IgD-negative memory B cell (primary cell): ENCODE data around the gene MYCN. TPM values are rescaled to one million over a fixed set of nuclear protein-coding genes. Genes with fewer than 3 reads are reported as not detected.

Experiments
- H3K27ac Mint-ChIP-seq, 3 donors: one replicate each; pipeline ENCODE4 v1.8.0; 2020 to 2022; ENCODE audit warnings: mild to moderate bottlenecking in 3 of 3, mixed read lengths in 3 of 3, moderate library complexity in 1 of 3
- H3K27me3 Mint-ChIP-seq: one replicate; pipeline ENCODE4 v1.8.0; 2021; ENCODE audit warnings: mixed read lengths
- H3K36me3 Mint-ChIP-seq: one replicate; pipeline ENCODE4 v1.8.0; 2020; ENCODE audit warnings: mild to moderate bottlenecking, mixed read lengths
- H3K4me1 Mint-ChIP-seq, 3 donors: one replicate each; pipeline ENCODE4 v1.8.0; 2020 to 2022; ENCODE audit warnings: mixed read lengths in 3 of 3, mild to moderate bottlenecking in 1 of 3
- H3K4me3 Mint-ChIP-seq, 4 donors: one replicate each; pipeline ENCODE4 v1.8.0; 2020 to 2022; ENCODE audit warnings: mild to moderate bottlenecking in 4 of 4, mixed read lengths in 4 of 4, moderate library complexity in 3 of 4
- H3K9me3 Mint-ChIP-seq, 3 donors: one replicate each; pipeline ENCODE4 v1.8.0; 2020 to 2021; ENCODE audit warnings: mixed read lengths in 3 of 3, mild to moderate bottlenecking in 1 of 3
- polyA plus RNA-seq: library from polyadenylated mRNA; unstranded; fragments of 300-500 nt; fragmentation: Illumina TruSeq; gene quantifications from one replicate; pipeline ENCODE4 v1.2.3, GENCODE V29; 2021

MYCN gene
- polyA plus RNA-seq, 1 donor from 2014 or later: not detected

DNA sequence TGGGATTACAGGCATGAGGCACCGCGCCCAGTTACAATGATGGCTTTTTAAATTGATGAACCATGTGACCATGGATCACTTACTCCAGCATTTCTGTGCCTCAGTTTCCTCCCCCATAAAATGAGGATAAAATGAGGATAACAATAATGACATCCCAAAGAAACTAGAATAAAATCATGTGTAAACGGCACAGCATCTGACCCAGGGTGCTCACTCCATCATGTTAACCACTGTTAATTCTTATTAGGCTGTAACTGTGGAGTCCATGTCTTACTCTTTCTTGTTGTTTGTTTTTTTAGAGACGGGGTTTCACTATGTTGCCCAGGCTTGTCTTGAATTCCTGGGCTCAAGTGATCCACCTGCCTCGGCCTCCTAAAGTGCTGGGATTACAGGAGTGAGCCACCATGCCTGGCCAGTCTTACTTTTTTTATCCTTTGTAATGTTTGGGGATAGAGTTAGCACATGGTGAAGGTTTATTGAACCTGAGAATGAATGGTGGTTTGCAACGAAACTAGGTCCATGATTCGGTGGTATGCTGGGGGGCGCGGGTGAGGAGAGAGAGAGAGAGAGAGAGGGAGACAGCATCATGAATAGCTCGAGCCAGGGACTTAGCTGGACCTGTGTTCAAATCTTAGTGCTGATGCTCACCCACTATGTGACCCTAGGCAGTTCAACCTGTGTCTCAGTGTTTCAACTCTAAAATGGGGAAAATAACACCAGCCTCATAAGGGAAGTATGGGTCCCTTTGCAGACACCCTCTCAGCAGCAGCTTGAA lies 52.3 kb downstream of the MYCN start:
- no peaks in the 10 kb centered on the region for H3K4me1 Mint-ChIP-seq
- no peak overlapping the region for H3K4me3 Mint-ChIP-seq
- no peak overlapping the region for H3K27ac Mint-ChIP-seq
- H3K9me3 Mint-ChIP-seq: peaks cover 0 to 3% (median 0%) of the 10 kb centered on the region in 3 donors
- peaks cover 3% of the 10 kb centered on the region for H3K27me3 Mint-ChIP-seq
- H3K36me3 Mint-ChIP-seq: no peaks in the 10 kb centered on the region

DNA sequence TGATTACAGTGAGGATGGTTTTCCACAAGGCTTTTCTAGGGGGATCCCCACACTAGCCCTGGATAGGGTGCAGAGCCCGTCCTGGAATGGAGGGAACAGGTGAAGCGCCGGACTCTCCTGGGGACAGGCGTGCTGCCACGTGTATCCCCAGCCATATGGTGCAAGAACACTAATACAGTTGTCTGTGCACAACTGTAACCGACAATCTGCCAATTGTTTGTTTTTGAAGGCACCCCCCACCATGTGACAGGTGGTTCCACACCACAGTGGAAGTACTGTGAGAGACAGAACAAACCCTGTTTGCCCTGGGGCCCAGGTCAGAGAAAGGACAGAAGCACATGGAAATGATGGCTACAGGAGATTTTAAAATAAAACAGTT lies 52.9 kb downstream of the MYCN start:
- Mint-ChIP-seq H3K4me3 (no peak overlapping the region), H3K27me3 (peaks cover 3% of the 10 kb centered on the region), H3K36me3 (no peaks in the 10 kb centered on the region), H3K27ac (no peak overlapping the region), H3K4me1 (no peaks in the 10 kb centered on the region), H3K9me3 (peaks cover 0 to 3% (median 0%) of the 10 kb centered on the region in 3 donors)

DNA sequence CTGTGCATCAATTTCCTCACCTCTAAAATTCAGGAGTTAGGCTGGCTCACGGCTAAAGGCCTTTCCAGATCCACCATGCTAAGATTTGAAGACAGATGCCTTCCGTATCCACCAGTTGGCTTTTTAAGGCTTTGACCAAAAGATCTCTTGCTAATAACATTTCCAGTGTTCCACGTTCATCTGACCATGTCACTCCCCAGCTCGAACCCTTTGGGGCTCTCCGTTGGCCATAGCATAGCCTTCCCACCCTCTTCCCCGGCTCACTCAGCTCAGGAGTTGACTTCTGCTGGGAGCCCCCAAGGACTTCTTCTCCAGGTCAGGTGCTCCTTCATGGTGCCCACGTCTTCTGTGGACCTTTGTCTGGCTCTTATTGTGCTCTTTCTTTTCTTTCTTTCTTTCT lies 53.3 kb downstream of the MYCN start:
- Mint-ChIP-seq H3K27ac (no peak overlapping the region), H3K9me3 (peaks cover 0 to 3% (median 2%) of the 10 kb centered on the region in 3 donors), H3K36me3 (no peaks in the 10 kb centered on the region), H3K4me3 (no peak overlapping the region), H3K4me1 (no peaks in the 10 kb centered on the region), H3K27me3 (peaks cover 3% of the 10 kb centered on the region)

DNA sequence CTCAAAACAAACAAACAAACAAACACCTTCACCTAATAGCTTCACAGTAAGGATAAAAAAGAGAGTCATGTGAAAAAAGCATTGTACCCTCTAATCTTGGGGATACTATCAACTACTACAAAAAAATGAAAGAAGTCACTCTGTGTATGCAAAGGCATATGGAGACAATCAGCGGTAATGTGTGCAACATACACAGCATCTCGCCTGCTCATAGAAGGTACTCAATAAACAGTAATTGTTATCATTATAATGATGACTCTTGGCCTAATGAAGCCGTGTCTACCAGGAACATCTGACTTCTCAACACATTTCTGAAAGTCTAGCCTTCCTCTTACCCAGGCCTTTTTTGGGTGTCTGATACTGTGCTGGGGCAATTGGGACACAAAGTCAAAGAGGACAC lies 55.3 kb downstream of the MYCN start:
- Mint-ChIP-seq H3K36me3 (no peaks in the 10 kb centered on the region), H3K9me3 (peaks cover 0 to 3% (median 2%) of the 10 kb centered on the region in 3 donors), H3K4me1 (no peaks in the 10 kb centered on the region), H3K27me3 (peaks cover 3% of the 10 kb centered on the region), H3K27ac (no peak overlapping the region), H3K4me3 (no peak overlapping the region)
